Body of pancreas (tissue), 4 donors: Measurements from ENCODE around the gene C2orf49.

Experiments
- CTCF ChIP-seq, 7 experiments: fragments of 450-650 bp in 4 of 7; fragments of 200-600 bp in 3 of 7; sonication (generic) in 3 of 7; IDR thresholded peaks; one replicate each; pipeline ENCODE4 v1.5.1; 2016 to 2019; ENCODE audit warnings: antibody characterized with exemption in 7 of 7
- POLR2A ChIP-seq, 3 donors: fragments of 450-650 bp; IDR thresholded peaks; one replicate each; pipeline ENCODE4 v1.6.1; 2016; ENCODE audit warnings: antibody characterized with exemption in 3 of 3, mild to moderate bottlenecking in 2 of 3

GRCh38 chr2:105362862-105363591, 25.7 kb downstream of the C2orf49 start:
- no peak for TF ChIP-seq CTCF (IDR thresholded peaks at IDR 0.05)
- TF ChIP-seq POLR2A (IDR thresholded peaks at IDR 0.05), result no peak
